Measurements from ENCODE around the gene TTC6. TPM values are rescaled to one million over a fixed set of nuclear protein-coding genes. Genes with fewer than 3 reads are reported as not detected.

TTC6 gene
- total RNA-seq, 1 experiment from 2014 or later = 0.54 TPM

- Histone ChIP-seq H3K27me3 (ENCODE audit: control insufficient read depth, insufficient read depth, low read length) (no peaks in the 10 kb centered on the region), H3K36me3 (ENCODE audit: control insufficient read depth, insufficient read depth, low read length) (no peaks in the 10 kb centered on the region), H3K4me3 (ENCODE audit: low read depth in 2 of 2, low read length in 2 of 2) (no peak overlapping the region), H3K9me3 (ENCODE audit: control insufficient read depth, insufficient read depth, low read depth, low read length) (no peaks in the 10 kb centered on the region), H3K27ac (ENCODE audit: low read length) (no peak overlapping the region), H3K4me1 (ENCODE audit: control insufficient read depth, insufficient read depth, low read length) (no peaks in the 10 kb centered on the region; the same call in 1 of the 2 replicates)
- CTCF ChIA-PET = interaction anchor here (0.7 kb wide), 1 partner anchor 15 kb away, joined by 6 read pairs; no protein-coding TSS in a partner anchor
- DNase-seq (ENCODE audit: low read depth, low spot score) (no peak), ATAC-seq (no peak)
- BruUV-seq (replicated peaks) = no TSS peak
- no peak for TF ChIP-seq TCF7L2 (IDR thresholded peaks at IDR 0.05; ENCODE audit: low read depth, low read length)
- no peak for TF ChIP-seq SIN3A (IDR thresholded peaks at IDR 0.05; ENCODE audit: borderline replicate concordance, insufficient read depth, low read depth, low read length)
- no peak for TF ChIP-seq REST (IDR thresholded peaks at IDR 0.05; ENCODE audit: insufficient read depth in 1 of 2, low read depth in 2 of 2, low read length in 1 of 2)
- in situ Hi-C loops (cut with HindIII; ENCODE audit: low pct_unique_long_range_greater_than_20kb, low sequenced_read_pairs) (no loop called here), intact Hi-C loops (cut with micrococcal nuclease; ENCODE audit: unreplicated experiment) (no loop called here)
- POLR2A ChIA-PET = no interaction called here
Observed at GRCh38 chr14:37587881-37588666, 7.4 kb upstream of the TTC6 start.

GRCh38 chr14:37588667-37588955 is 6.8 kb upstream of the TTC6 start:
- intact Hi-C loops (cut with micrococcal nuclease; ENCODE audit: unreplicated experiment) = no loop called here
- ChIA-PET POLR2A (no interaction called here), CTCF (interaction anchor here (0.7 kb wide), 1 partner anchor 15 kb away, joined by 6 read pairs; no protein-coding TSS in a partner anchor)
- ATAC-seq = no peak
- Histone ChIP-seq H3K27ac (ENCODE audit: low read length) (no peak overlapping the region), H3K4me1 (ENCODE audit: control insufficient read depth, insufficient read depth, low read length) (no peaks in the 10 kb centered on the region; the same call in 1 of the 2 replicates), H3K9me3 (ENCODE audit: control insufficient read depth, insufficient read depth, low read depth, low read length) (no peaks in the 10 kb centered on the region), H3K36me3 (ENCODE audit: control insufficient read depth, insufficient read depth, low read length) (no peaks in the 10 kb centered on the region), H3K4me3 (ENCODE audit: low read depth in 2 of 2, low read length in 2 of 2) (no peak overlapping the region), H3K27me3 (ENCODE audit: control insufficient read depth, insufficient read depth, low read length) (no peaks in the 10 kb centered on the region)
- TF ChIP-seq SIN3A (IDR thresholded peaks at IDR 0.05; ENCODE audit: borderline replicate concordance, insufficient read depth, low read depth, low read length) (no peak), POLR2AphosphoS5 (IDR thresholded peaks at IDR 0.05; ENCODE audit: low read depth, low read length) (no peak), REST (IDR thresholded peaks at IDR 0.05; ENCODE audit: insufficient read depth in 1 of 2, low read depth in 2 of 2, low read length in 1 of 2) (no peak), TCF7L2 (IDR thresholded peaks at IDR 0.05; ENCODE audit: low read depth, low read length) (no peak), CTCF (IDR thresholded peaks at IDR 0.05) (no peak)
- in situ Hi-C loops (cut with HindIII; ENCODE audit: low pct_unique_long_range_greater_than_20kb, low sequenced_read_pairs) = no loop called here
- BruUV-seq (replicated peaks) = no TSS peak
- no peak for DNase-seq (ENCODE audit: low read depth, low spot score)

Data from Panc1 (cell line).